GM12874 (cell line): ENCODE measurements around the gene PON1.

Source experiments
- CTCF ChIP-seq: IDR thresholded peaks from 2 replicates; pipeline ENCODE4 v1.5.1; 2011; ENCODE audit warnings: low read depth, mild to moderate bottlenecking, control low read depth, low read length, moderate library complexity; ENCODE audit not compliant: insufficient read depth

The PON1 gene

GRCh38 chr7:95318501-95319100, 5.7 kb downstream of the PON1 start:
- no peak for TF ChIP-seq CTCF

- TF ChIP-seq CTCF = no peak
Observed at GRCh38 chr7:95317966-95318365, 6.4 kb downstream of the PON1 start.

- TF ChIP-seq CTCF = no peak
Observed at GRCh38 chr7:95317546-95317945, 6.8 kb downstream of the PON1 start.

- TF ChIP-seq CTCF = no peak
Observed at GRCh38 chr7:95316588-95316987, 7.7 kb downstream of the PON1 start.

GRCh38 chr7:95312561-95312960, 11.8 kb downstream of the PON1 start:
- no peak for TF ChIP-seq CTCF

GRCh38 chr7:95311389-95311788, 12.9 kb downstream of the PON1 start:
- TF ChIP-seq CTCF = no peak

- no peak for TF ChIP-seq CTCF
Observed at GRCh38 chr7:95309951-95310350, 14.4 kb downstream of the PON1 start.
